ENCODE measurements around the gene LONP2.
"Not testable (repeated sequence)": the region's sequence is repeated elsewhere in the genome, so short reads cannot be mapped to it uniquely, and the experiment has no call there.

The LONP2 gene

GRCh38 chr16:48294724-48295123 lies 50.6 kb downstream of the LONP2 start:
- no peak for DNase-seq

GRCh38 chr16:48295488-48296281 lies 51.6 kb downstream of the LONP2 start:
- DNase-seq, result no peak

GRCh38 chr16:48299471-48299870 lies 55.4 kb downstream of the LONP2 start:
- no peak for DNase-seq

- DNase-seq, result no peak
Measured at GRCh38 chr16:48300391-48300856, 56.3 kb downstream of the LONP2 start.

GRCh38 chr16:48308535-48308934 lies 64.4 kb downstream of the LONP2 start:
- DNase-seq, result no peak

GRCh38 chr16:48310908-48311641 lies 67.0 kb downstream of the LONP2 start:
- DNase-seq, result no peak

- not testable (repeated sequence) for DNase-seq
Measured at GRCh38 chr16:48313905-48314304, 69.8 kb downstream of the LONP2 start.

- no peak for DNase-seq
Measured at GRCh38 chr16:48317026-48317425, 72.9 kb downstream of the LONP2 start.

- no peak for DNase-seq
Measured at GRCh38 chr16:48317614-48318315, 73.7 kb downstream of the LONP2 start.

GRCh38 chr16:48318630-48319029 lies 74.5 kb downstream of the LONP2 start:
- no peak for DNase-seq

GRCh38 chr16:48321317-48322036 lies 77.4 kb downstream of the LONP2 start:
- DNase-seq, result no peak

- DNase-seq, result no peak
Measured at GRCh38 chr16:48323783-48324775, 80.0 kb downstream of the LONP2 start.

GRCh38 chr16:48326915-48327314 lies 82.8 kb downstream of the LONP2 start:
- DNase-seq, result no peak

- DNase-seq, result no peak
Measured at GRCh38 chr16:48329138-48329537, 85.0 kb downstream of the LONP2 start.

- DNase-seq, result no peak
Measured at GRCh38 chr16:48330189-48330840, 86.2 kb downstream of the LONP2 start.

GRCh38 chr16:48330841-48331192 lies 86.7 kb downstream of the LONP2 start:
- no peak for DNase-seq

GRCh38 chr16:48332978-48333377 lies 88.9 kb downstream of the LONP2 start:
- DNase-seq, result no peak

GRCh38 chr16:48334325-48334724 lies 90.2 kb downstream of the LONP2 start:
- DNase-seq, result no peak

GRCh38 chr16:48335961-48336360 lies 91.9 kb downstream of the LONP2 start:
- no peak for DNase-seq

GRCh38 chr16:48340054-48340453 lies 96.0 kb downstream of the LONP2 start:
- DNase-seq, result no peak

GRCh38 chr16:48342591-48342990 lies 98.5 kb downstream of the LONP2 start:
- DNase-seq, result no peak
